Neural cell (in vitro differentiated cells): Measurements from ENCODE around the gene ENDOV.

Experiments
- CTCF ChIP-seq: fragments of 450-650 bp; IDR thresholded peaks from 2 replicates; pipeline ENCODE4 v1.5.1; 2014; ENCODE audit warnings: antibody characterized with exemption, mild to moderate bottlenecking, moderate library complexity; ENCODE audit not compliant: poor library complexity, severe bottlenecking
- EZH2 ChIP-seq: fragments of 200-600, 300-800 bp; shearing (Covaris generic), sonication (generic); IDR thresholded peaks from 2 replicates; pipeline ENCODE4 v1.6.1; 2014; ENCODE audit warnings: antibody characterized with exemption, low read length, borderline replicate concordance, mild to moderate bottlenecking; ENCODE audit not compliant: insufficient read depth, poor library complexity, severe bottlenecking
- POLR2AphosphoS5 ChIP-seq: IDR thresholded peaks from 2 replicates; pipeline ENCODE4 v1.6.1; 2012
- REST ChIP-seq: IDR thresholded peaks from 2 replicates; pipeline ENCODE4 v1.6.1; 2012; ENCODE audit warnings: borderline replicate concordance
- SMC3 ChIP-seq: fragments of 450-650 bp; conservative IDR thresholded peaks from 2 replicates; pipeline ENCODE4 v1.6.1; 2014; ENCODE audit warnings: antibody characterized with exemption, mild to moderate bottlenecking, moderate library complexity; ENCODE audit not compliant: poor library complexity
- TAF1 ChIP-seq: IDR thresholded peaks from 2 replicates; pipeline ENCODE4 v1.6.1; 2012; ENCODE audit warnings: low read depth

GRCh38 chr17:80427366-80428282, 12.7 kb downstream of the ENDOV start:
- TF ChIP-seq SMC3 (no peak), EZH2 (no peak), REST (no peak), CTCF (no peak), POLR2AphosphoS5 (no peak), TAF1 (no peak)
